MG63 (cell line): ENCODE results near the gene MLC1. TPM values are rescaled to one million over a fixed set of nuclear protein-coding genes. Genes with fewer than 3 reads are reported as not detected.
"Not testable (repeated sequence)": the region's sequence is repeated elsewhere in the genome, so short reads cannot be mapped to it uniquely, and the experiment has no call there.

Experiments
- DNase-seq: peaks from one replicate; pipeline ENCODE4 v3.0.0-alpha.2; 2020
- H3K27me3 ChIP-seq: fragments of 250-450 bp; sonication (Bioruptor Pico); 2 replicates; pipeline ENCODE4 v1.5.1; 2020; ENCODE audit warnings: mild to moderate bottlenecking, moderate library complexity
- H3K36me3 ChIP-seq: fragments of 250-450 bp; sonication (Bioruptor Pico); 2 replicates; pipeline ENCODE4 v1.5.1; 2020; ENCODE audit warnings: mild to moderate bottlenecking, moderate library complexity
- H3K4me3 ChIP-seq: fragments of 250-450 bp; sonication (Bioruptor Pico); 2 replicates; pipeline ENCODE4 v1.5.1; 2020; ENCODE audit warnings: mild to moderate bottlenecking, moderate library complexity
- H3K9me3 ChIP-seq: fragments of 250-450 bp; sonication (Bioruptor Pico); 2 replicates; pipeline ENCODE4 v1.5.1; 2020; ENCODE audit warnings: mild to moderate bottlenecking, moderate library complexity
- total RNA-seq: library from RNA; depleted of rRNA; stranded (reverse); fragments of >200 nt; shearing (Covaris generic); gene quantifications from 2 replicates; pipeline ENCODE4 v1.2.3, GENCODE V29; 2014; ENCODE audit warnings: low replicate concordance

MLC1 gene
- total RNA-seq, 1 experiment from 2014 or later: not detected

GRCh38 chr22:50111056-50111455, 25.8 kb upstream of the MLC1 start:
- Histone ChIP-seq H3K36me3 (no peaks in the 10 kb centered on the region), H3K4me3 (no peak overlapping the region), H3K9me3 (no peaks in the 10 kb centered on the region), H3K27me3 (no peaks in the 10 kb centered on the region)
- DNase-seq: no peak

GRCh38 chr22:50107529-50107928, 22.3 kb upstream of the MLC1 start:
- DNase-seq: no peak
- Histone ChIP-seq H3K27me3 (no peaks in the 10 kb centered on the region), H3K4me3 (no peak overlapping the region), H3K36me3 (no peaks in the 10 kb centered on the region), H3K9me3 (no peaks in the 10 kb centered on the region)

- Histone ChIP-seq H3K4me3 (no peak overlapping the region), H3K9me3 (no peaks in the 10 kb centered on the region), H3K36me3 (no peaks in the 10 kb centered on the region), H3K27me3 (no peaks in the 10 kb centered on the region)
- no peak for DNase-seq
Measured at GRCh38 chr22:50105208-50106100, 20.2 kb upstream of the MLC1 start.

- H3K9me3 ChIP-seq: no peaks in the 10 kb centered on the region
- no peak overlapping the region for H3K4me3 ChIP-seq
- no peak for DNase-seq
- H3K36me3 ChIP-seq: no peaks in the 10 kb centered on the region
- H3K27me3 ChIP-seq: no peaks in the 10 kb centered on the region
Measured at GRCh38 chr22:50104141-50104544, 18.9 kb upstream of the MLC1 start.

- DNase-seq: no peak
- no peak overlapping the region for H3K4me3 ChIP-seq
- no peaks in the 10 kb centered on the region for H3K27me3 ChIP-seq
Measured at GRCh38 chr22:50102946-50103345, 17.7 kb upstream of the MLC1 start.

GRCh38 chr22:50101870-50102565, 16.8 kb upstream of the MLC1 start:
- no peaks in the 10 kb centered on the region for H3K36me3 ChIP-seq
- H3K4me3 ChIP-seq: no peak overlapping the region
- H3K27me3 ChIP-seq: peaks cover under 1% of the 10 kb centered on the region; the same call in 1 of the 2 replicates
- DNase-seq: no peak
- H3K9me3 ChIP-seq: no peaks in the 10 kb centered on the region

More at GRCh38 chr22:50102946-50103345, 17.7 kb upstream of the MLC1 start:
- Histone ChIP-seq H3K9me3 (no peaks in the 10 kb centered on the region), H3K36me3 (no peaks in the 10 kb centered on the region)

GRCh38 chr22:50098052-50098451, 12.8 kb upstream of the MLC1 start:
- no peak for DNase-seq

GRCh38 chr22:50092342-50092741, 7.1 kb upstream of the MLC1 start:
- Histone ChIP-seq H3K36me3 (no peaks in the 10 kb centered on the region), H3K27me3 (peaks cover 6% of the 10 kb centered on the region; the same call in 1 of the 2 replicates), H3K9me3 (no peaks in the 10 kb centered on the region), H3K4me3 (no peak overlapping the region)
- no peak for DNase-seq

More at GRCh38 chr22:50098052-50098451, 12.8 kb upstream of the MLC1 start:
- Histone ChIP-seq H3K4me3 (no peak overlapping the region), H3K36me3 (no peaks in the 10 kb centered on the region), H3K27me3 (peaks cover 6% of the 10 kb centered on the region; the same call in 1 of the 2 replicates), H3K9me3 (no peaks in the 10 kb centered on the region)

GRCh38 chr22:50091092-50091768, 6.0 kb upstream of the MLC1 start:
- DNase-seq: no peak
- no peaks in the 10 kb centered on the region for H3K36me3 ChIP-seq
- no peak overlapping the region for H3K4me3 ChIP-seq
- no peaks in the 10 kb centered on the region for H3K27me3 ChIP-seq
- H3K9me3 ChIP-seq: no peaks in the 10 kb centered on the region

GRCh38 chr22:50090412-50090714, 5.1 kb upstream of the MLC1 start:
- no peaks in the 10 kb centered on the region for H3K27me3 ChIP-seq
- DNase-seq: no peak
- H3K9me3 ChIP-seq: no peaks in the 10 kb centered on the region
- no peaks in the 10 kb centered on the region for H3K36me3 ChIP-seq
- no peak overlapping the region for H3K4me3 ChIP-seq

GRCh38 chr22:50089682-50090411, 4.6 kb upstream of the MLC1 start, which contains the start of gene MOV10L1:
TSS of gene MOV10L1 (plus strand) at chr22:50090006. CDS start at chr22:50090089, 83 bp downstream.
- H3K27me3 ChIP-seq: no peaks in the 10 kb centered on the region
- DNase-seq: no peak
- no peaks in the 10 kb centered on the region for H3K9me3 ChIP-seq
- H3K36me3 ChIP-seq: no peaks in the 10 kb centered on the region
- H3K4me3 ChIP-seq: no peak within 1 kb of the TSS

- no peak for DNase-seq
- Histone ChIP-seq H3K27me3 (no peaks in the 10 kb centered on the region), H3K36me3 (no peaks in the 10 kb centered on the region), H3K4me3 (no peak overlapping the region), H3K9me3 (no peaks in the 10 kb centered on the region)
Measured at GRCh38 chr22:50089231-50089630, 4.0 kb upstream of the MLC1 start.

GRCh38 chr22:50088096-50088495, 2.9 kb upstream of the MLC1 start:
- DNase-seq: no peak
- Histone ChIP-seq H3K36me3 (no peaks in the 10 kb centered on the region), H3K27me3 (no peaks in the 10 kb centered on the region), H3K4me3 (no peak overlapping the region), H3K9me3 (no peaks in the 10 kb centered on the region)

GRCh38 chr22:50087646-50088045, 2.4 kb upstream of the MLC1 start:
- no peak overlapping the region for H3K4me3 ChIP-seq
- H3K36me3 ChIP-seq: no peaks in the 10 kb centered on the region
- H3K9me3 ChIP-seq: no peaks in the 10 kb centered on the region
- H3K27me3 ChIP-seq: no peaks in the 10 kb centered on the region
- no peak for DNase-seq

- not testable (repeated sequence) for H3K27me3 ChIP-seq, DNase-seq, H3K9me3 ChIP-seq, H3K36me3 ChIP-seq, H3K4me3 ChIP-seq
Measured at GRCh38 chr22:50086975-50087374, 1.7 kb upstream of the MLC1 start.

- DNase-seq: no peak
- no peak overlapping the region for H3K4me3 ChIP-seq
- no peaks in the 10 kb centered on the region for H3K9me3 ChIP-seq
- no peaks in the 10 kb centered on the region for H3K27me3 ChIP-seq
- no peaks in the 10 kb centered on the region for H3K36me3 ChIP-seq
Measured at GRCh38 chr22:50086526-50086925, 1.3 kb upstream of the MLC1 start.

GRCh38 chr22:50084614-50085021, 608 bp downstream of the MLC1 start:
- H3K9me3 ChIP-seq: no peaks in the 10 kb centered on the region
- no peaks in the 10 kb centered on the region for H3K36me3 ChIP-seq
- no peak overlapping the region for H3K4me3 ChIP-seq
- H3K27me3 ChIP-seq: no peaks in the 10 kb centered on the region
- DNase-seq: no peak
